Activated effector memory CD4-positive, alpha-beta T cell treated with Interleukin-2 at 50 U/mL for 16 hours (primary cell): Measurements from ENCODE around the gene ZNF536.

Source experiments
- DNase-seq: peaks from one replicate; pipeline ENCODE4 v3.0.0-alpha.2; 2020

ZNF536 gene

GRCh38 chr19:30539981-30540380, 167.8 kb downstream of the ZNF536 start:
- no peak for DNase-seq

- DNase-seq: no peak
Observed at GRCh38 chr19:30540761-30541160, 168.6 kb downstream of the ZNF536 start.

GRCh38 chr19:30541575-30541974, 169.4 kb downstream of the ZNF536 start:
- DNase-seq: no peak

GRCh38 chr19:30543243-30543945, 171.2 kb downstream of the ZNF536 start:
- no peak for DNase-seq

- DNase-seq: no peak
Observed at GRCh38 chr19:30545752-30546151, 173.6 kb downstream of the ZNF536 start.

GRCh38 chr19:30546332-30546731, 174.1 kb downstream of the ZNF536 start:
- DNase-seq: no peak

GRCh38 chr19:30547246-30547645, 175.1 kb downstream of the ZNF536 start:
- DNase-seq: no peak

GRCh38 chr19:30549151-30549550, 177.0 kb downstream of the ZNF536 start:
- DNase-seq: no peak

- no peak for DNase-seq
Observed at GRCh38 chr19:30551271-30551670, 179.1 kb downstream of the ZNF536 start.

GRCh38 chr19:30552593-30552992, 180.4 kb downstream of the ZNF536 start:
- DNase-seq: no peak

GRCh38 chr19:30555075-30555790, 183.0 kb downstream of the ZNF536 start:
- DNase-seq: no peak

GRCh38 chr19:30555791-30556110, 183.6 kb downstream of the ZNF536 start:
- no peak for DNase-seq

GRCh38 chr19:30556230-30556711, 184.1 kb downstream of the ZNF536 start:
- no peak for DNase-seq

GRCh38 chr19:30557212-30557611, 185.0 kb downstream of the ZNF536 start:
- no peak for DNase-seq

- DNase-seq: no peak
Observed at GRCh38 chr19:30557927-30558557, 185.9 kb downstream of the ZNF536 start.

GRCh38 chr19:30558793-30559192, 186.6 kb downstream of the ZNF536 start:
- no peak for DNase-seq

- DNase-seq: no peak
Observed at GRCh38 chr19:30559446-30559845, 187.3 kb downstream of the ZNF536 start.

- no peak for DNase-seq
Observed at GRCh38 chr19:30562981-30563380, 190.8 kb downstream of the ZNF536 start.

GRCh38 chr19:30563691-30564090, 191.5 kb downstream of the ZNF536 start:
- no peak for DNase-seq

- DNase-seq: no peak
Observed at GRCh38 chr19:30564551-30565011, 192.4 kb downstream of the ZNF536 start.

GRCh38 chr19:30565636-30566035, 193.5 kb downstream of the ZNF536 start:
- no peak for DNase-seq

GRCh38 chr19:30566681-30567420, 194.7 kb downstream of the ZNF536 start:
- no peak for DNase-seq

- DNase-seq: no peak
Observed at GRCh38 chr19:30567536-30568232, 195.5 kb downstream of the ZNF536 start.
